HG03432 (cell line): ENCODE results near the gene KHDC4.

Source experiments
- ATAC-seq: cut with Tn5 transposase; IDR thresholded peaks from one replicate; pipeline ENCODE4 v1.9.1; 2021; ENCODE audit warnings: mild to moderate bottlenecking, moderate library complexity; ENCODE audit not compliant: unreplicated experiment

The KHDC4 gene

DNA sequence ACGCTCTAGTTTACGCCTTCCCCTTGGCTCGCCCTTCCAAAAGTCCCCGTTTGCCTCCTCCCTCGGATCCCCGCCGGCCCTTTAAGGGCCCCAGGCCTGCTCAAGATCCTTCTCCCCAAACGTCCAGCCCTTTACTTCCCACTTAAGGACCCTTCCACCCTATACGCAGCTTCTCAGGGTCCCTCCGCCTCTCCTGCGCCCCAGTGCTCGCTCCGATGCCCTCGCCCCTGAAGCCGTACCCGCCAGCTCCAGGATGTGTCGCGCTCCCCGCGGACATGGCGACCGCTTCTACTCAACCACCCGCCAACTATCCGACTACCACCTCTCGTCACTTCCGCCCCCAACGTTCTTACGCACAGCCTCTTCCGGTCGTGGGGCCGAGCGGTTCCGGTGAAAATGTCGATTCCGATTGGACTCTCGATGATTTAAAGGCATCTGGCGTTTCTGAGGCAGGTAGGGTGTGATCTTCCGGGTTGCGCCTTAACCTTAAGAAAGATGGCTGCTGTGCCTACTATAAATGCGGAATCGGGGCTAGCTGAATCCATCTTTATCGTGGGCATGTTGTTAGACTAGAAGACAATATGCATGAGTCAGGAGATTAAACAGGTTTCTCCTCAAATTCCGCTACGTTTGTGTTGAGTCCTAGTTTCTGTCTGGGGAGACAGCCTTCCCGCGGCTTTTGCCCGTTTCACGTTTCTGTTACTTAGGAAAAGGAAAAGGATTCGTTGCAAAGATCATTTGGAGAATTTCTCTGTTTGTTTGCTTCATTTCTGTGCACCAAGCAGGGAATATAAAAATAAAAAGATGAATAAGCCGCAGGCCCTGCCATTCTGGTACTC is at the start of gene KHDC4:
TSS of gene KHDC4 (minus strand) at position 317 of the 839 bp plus-strand sequence. CDS start at position 277, 40 bp downstream.
- peak; percentile 90 for ATAC-seq

GRCh38 chr1:155983191-155984024 is 49.2 kb upstream of the KHDC4 start:
- ATAC-seq = no peak

DNA sequence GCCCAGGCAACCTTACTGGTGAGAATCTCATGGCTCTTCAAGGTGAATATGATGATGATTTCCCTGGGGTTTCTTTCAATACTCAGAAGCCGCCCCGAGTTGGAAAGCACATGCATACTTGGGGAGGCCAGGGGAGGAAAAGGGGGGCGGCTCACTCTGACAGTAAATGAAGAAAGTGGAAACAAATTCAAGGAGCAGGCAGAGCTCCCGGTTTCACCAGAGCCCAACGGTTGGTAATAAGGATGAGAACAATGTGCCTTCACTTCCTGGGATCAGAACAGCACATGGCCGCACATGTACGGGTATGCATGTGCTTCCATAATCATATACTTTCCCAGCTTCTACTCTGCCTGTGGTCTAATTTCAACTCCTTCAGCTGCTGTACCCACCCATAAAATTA is 47.9 kb upstream of the KHDC4 start:
- ATAC-seq = no peak

DNA sequence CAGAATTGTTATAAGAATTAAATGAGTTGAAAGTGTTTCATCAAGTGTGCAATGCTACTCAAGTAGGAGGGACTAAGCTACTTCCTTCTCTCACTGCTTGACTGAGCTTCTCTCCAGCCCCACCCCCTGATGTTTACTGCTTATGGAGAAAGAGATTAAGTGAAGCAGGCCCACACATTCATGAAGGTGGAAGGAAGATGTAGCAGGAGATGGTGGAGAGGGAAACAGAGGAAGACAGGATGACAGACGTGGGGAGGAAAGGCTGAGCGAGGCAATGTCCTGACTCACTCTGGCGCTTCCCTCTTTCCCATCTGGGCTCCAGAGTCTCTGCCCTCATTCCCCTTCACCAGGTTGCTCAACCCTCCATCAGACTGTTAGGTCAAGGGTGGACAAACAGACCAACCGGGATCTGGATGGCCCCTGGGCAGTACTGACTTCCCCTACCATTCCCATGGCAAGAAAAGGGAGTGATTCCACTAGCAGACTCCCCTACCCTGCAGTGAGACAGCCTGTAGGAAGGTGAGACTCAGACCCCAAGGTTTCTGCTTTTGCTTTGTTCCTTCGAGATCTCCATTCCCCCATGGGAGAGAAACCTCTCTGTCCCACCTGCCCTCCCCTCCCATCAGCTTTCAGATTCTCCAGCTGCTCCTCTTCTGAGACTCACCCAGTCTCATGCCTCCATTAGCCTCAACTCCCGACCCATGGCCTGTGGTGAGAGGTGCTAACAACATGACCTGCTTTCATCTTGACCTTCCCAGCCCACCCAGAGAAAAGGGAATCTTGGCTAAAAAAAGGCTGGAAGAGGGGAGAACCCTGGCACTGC is 47.3 kb upstream of the KHDC4 start:
- no peak for ATAC-seq

GRCh38 chr1:155979597-155980343 is 45.6 kb upstream of the KHDC4 start:
- ATAC-seq = no peak

- ATAC-seq = no peak
Observed at GRCh38 chr1:155978973-155979429, 44.8 kb upstream of the KHDC4 start.

- ATAC-seq = peak; percentile 57
Observed at GRCh38 chr1:155978325-155978972, 44.2 kb upstream of the KHDC4 start, which contains the start of gene ARHGEF2. Gene ARHGEF2, minus strand, starts transcription at chr1:155978547. Its CDS starts 120 bp downstream, at chr1:155978427.

DNA sequence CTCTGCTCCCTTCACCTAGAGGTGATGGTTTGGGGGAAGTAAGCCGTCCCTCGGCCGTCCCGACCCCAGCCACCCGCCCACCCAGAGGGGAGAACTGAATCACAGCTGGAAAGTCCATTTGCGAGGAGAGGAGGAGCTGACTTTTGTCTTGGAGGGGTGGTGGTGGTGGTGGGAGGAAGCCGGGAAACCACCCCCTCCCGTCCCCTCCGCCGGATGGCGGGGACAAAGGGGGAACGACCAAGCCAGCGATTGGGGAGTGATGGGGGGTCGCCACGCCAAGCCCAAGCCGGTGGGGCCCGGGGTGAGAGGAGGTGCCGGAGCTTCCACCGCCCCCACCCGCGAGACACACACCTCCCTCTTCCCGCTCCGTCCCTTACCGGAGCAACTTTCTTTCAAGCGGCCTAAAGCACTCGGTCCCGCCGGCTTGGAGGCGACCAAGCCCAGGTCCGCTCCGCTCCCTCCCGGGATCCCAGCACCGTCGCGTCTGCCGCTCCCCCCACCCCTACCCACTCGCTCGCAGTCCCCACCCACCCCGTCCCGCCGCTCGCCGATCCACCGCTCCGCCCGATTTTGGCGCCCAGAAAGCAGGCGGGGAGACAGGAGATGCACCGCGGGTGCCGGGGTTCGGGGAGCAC is 43.6 kb upstream of the KHDC4 start:
- ATAC-seq = peak; percentile 8

DNA sequence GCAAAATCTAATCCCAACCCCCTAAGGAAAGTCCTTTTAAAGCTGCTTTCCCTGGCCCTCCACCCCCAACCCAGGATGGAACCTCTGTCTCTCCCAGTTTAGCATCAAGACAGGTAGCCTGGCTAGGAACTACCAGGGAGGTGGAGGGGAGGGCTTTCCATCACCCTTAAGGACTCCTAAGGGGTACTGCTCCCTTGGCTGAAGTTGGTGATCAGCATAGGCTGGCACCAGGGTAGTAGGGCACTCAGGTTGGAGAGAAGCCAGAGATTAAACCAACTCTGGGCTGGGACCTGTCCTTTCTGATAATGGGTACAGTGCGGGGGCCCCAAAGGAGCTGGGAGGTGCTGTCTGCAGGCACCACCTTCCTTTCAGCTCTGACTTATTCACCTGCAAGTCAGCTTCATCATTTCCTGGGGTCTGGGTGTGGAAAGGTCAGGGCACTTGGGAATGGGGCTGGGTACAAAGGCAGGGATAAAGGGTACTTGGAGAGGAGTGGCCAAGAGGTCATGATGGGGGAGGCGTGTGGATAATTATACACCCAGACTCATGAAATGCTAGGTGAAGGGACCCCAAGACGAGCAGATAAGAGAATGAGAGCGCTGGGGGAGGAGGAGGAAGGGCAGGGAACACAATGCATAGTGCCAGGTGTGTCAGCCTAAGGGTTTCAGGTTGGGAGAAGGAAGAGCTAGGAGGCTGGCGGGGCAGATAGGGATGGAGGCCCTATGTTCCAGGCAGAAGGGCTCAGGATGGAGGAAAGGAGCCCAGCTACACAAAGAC is 42.9 kb upstream of the KHDC4 start:
- ATAC-seq = no peak

DNA sequence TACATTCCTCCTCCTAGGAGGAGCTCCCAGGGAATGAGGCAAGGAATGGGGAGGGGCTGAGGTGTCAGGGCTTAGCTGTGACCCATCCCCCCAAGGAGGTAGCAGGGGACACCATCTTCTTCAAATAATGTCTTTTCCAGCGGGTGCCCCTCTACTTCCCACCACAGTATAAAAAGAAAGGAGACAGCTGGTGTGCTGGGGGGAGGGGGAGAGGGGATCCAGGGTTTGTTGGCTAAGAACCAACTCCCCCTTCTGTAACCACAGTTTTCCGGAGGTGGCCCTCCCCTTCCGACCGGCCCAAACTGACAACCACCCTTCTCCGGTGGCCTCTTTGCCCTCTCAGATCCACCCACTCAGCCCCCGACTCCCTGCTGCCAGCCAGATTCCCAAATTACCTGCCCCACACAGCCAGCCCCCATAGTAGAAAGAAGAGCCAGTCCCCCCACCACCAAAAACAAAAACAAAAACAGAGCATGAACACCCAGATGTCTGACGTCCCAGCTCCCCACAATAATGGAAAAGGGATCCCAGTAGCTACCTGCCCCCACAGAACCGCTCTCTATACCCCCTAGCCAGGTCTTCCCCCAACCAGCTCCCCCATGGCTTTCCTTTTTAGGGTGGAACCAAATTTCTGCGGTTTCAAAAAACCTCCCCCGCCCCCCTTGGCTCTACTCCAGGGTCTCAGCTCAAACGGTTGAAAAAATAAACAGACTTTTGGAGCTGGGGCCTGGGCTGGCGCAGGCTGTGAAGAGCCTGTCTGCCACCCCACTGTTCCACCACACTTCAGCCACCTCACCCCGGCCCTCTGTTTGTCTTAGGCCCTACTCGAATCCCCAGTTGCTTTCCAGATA is 42.1 kb upstream of the KHDC4 start:
- ATAC-seq = no peak

- ATAC-seq = no peak
Observed at GRCh38 chr1:155975375-155976061, 41.3 kb upstream of the KHDC4 start.

DNA sequence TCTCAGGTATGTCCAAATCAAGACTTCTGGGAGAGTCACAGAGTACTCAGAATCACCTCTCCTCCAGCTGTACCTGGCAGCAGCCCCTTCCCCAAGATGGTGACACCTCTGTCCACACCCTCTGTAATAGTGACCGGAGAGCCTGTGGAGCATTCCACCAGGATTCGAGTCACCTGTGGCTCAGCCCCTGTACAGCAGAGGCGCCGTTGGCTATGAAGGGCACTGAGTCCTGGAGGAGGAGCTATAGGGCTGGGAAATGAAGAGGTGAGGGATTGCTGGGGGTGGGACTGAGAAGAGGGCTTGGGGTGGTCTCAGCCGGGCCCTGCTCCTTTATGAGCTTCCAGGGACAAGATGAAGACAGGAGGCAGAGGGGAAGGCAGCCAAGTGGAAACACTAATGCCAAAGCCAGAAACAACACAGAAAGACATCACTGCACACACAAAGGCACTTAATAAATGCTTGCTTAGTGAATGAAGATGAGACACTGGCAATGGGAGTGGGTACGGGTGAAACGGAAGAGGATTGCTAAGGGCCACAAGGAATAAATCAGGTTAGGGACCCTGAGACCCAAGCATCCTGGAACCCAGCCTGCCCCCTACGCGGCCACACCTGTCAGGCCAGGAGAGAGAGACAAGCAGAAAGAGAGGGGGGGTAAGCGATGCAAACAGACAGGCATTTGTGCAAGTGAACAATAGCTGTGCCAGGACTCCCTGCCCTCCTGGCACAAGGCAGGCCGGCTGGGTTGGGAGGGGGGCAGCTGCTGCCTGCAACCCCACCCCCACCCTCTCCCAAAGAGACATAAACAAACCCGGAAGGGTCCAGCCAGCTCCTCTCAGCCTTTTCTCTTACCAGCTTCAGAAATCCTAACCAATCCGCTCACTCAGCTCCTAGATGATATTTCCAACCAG is 40.2 kb upstream of the KHDC4 start:
- ATAC-seq = no peak

GRCh38 chr1:155973723-155974122 is 39.5 kb upstream of the KHDC4 start:
- ATAC-seq = no peak

DNA sequence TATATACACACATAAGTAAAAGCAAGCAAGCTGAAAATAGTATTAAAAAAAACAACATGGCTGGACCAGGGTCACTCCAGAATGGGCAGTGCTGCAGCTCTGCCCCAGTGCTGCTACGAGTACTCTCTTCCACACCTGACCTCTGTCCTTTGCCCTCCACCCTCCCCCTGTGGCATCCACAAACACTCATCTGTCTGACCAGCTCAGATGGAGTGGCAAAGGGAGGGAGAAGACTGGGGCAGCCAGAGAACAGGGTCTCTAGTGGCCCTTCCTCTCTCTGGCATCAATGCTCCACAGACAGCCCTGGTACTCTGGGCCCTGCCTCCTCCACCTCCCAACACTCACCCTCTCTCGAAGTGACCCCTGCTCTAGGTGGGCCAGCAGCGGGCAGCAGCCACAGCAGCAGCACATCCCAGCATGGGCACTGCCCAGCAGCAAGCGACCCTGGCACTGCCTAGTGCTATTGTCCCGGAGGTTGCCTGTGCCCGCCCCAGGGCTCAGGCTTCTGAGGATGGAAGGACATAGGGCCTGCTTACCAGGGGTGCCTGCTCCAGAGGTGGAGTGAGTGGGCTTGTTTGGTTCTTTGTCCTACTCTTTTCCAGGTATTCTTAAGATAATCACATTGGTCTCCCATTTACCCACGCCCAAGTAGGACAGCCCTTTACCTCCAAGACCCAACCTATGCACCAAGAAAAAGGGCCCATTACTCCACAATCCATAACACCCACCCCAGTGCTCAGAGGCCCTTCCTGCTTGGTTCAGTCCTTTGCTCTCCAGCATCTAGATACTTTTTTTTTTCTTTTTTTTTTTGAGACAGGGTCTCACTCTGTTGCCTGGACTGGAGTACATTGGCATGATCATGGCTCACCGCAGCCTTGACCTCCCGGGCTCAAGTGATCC is 37.9 kb upstream of the KHDC4 start:
- no peak for ATAC-seq
